Right atrium auricular region (tissue), 2 donors: Measurements from ENCODE around the gene EXT2. TPM values are rescaled to one million over a fixed set of nuclear protein-coding genes. Genes with fewer than 3 reads are reported as not detected.

Experiments used
- DNase-seq: peaks from one replicate; pipeline ENCODE4 v3.0.0-alpha.2; 2019; ENCODE audit warnings: low spot score
- H3K27ac ChIP-seq, 2 donors: fragments of 200-600 bp; sonication (generic); 1 replicate in 1 of 2; 2 replicates in 1 of 2; pipeline ENCODE4 v1.5.1; 2016 to 2019
- H3K27me3 ChIP-seq, 2 donors: fragments of 200-600 bp; sonication (generic); one replicate each; pipeline versions ENCODE4 v1.5.1 to v1.6.0; 2017 to 2019
- H3K36me3 ChIP-seq: fragments of 200-600 bp; sonication (generic); one replicate; pipeline ENCODE4 v1.5.1; 2016
- H3K4me1 ChIP-seq, 2 donors: fragments of 200-600 bp; sonication (generic); one replicate each; pipeline versions ENCODE4 v1.5.1 to v1.6.0; 2017 to 2019
- H3K4me3 ChIP-seq, 2 donors: fragments of 200-600 bp; sonication (generic); 1 replicate in 1 of 2; 2 replicates in 1 of 2; pipeline ENCODE4 v1.5.1; 2017 to 2019; ENCODE audit warnings: mild to moderate bottlenecking in 1 of 2, moderate library complexity in 1 of 2
- H3K9me3 ChIP-seq, 2 donors: fragments of 200-600 bp; sonication (generic); one replicate each; pipeline ENCODE4 v1.5.1; 2019
- total RNA-seq, 2 donors: library from RNA; depleted of rRNA; stranded (reverse); fragments of >200 nt; gene quantifications; one replicate each; pipeline ENCODE4 v1.1.0, GENCODE V29; 2016
- TF ChIP-seq, protein P1 (sequence below), 2 donors: fragments of 200-600 bp; sonication (generic); IDR thresholded peaks; one replicate each; pipeline ENCODE4 v1.5.1; 2019; ENCODE audit warnings: antibody characterized with exemption in 2 of 2

Gene EXT2
- total RNA-seq, 2 donors from 2014 or later = 37.2 to 45.2 TPM

DNA sequence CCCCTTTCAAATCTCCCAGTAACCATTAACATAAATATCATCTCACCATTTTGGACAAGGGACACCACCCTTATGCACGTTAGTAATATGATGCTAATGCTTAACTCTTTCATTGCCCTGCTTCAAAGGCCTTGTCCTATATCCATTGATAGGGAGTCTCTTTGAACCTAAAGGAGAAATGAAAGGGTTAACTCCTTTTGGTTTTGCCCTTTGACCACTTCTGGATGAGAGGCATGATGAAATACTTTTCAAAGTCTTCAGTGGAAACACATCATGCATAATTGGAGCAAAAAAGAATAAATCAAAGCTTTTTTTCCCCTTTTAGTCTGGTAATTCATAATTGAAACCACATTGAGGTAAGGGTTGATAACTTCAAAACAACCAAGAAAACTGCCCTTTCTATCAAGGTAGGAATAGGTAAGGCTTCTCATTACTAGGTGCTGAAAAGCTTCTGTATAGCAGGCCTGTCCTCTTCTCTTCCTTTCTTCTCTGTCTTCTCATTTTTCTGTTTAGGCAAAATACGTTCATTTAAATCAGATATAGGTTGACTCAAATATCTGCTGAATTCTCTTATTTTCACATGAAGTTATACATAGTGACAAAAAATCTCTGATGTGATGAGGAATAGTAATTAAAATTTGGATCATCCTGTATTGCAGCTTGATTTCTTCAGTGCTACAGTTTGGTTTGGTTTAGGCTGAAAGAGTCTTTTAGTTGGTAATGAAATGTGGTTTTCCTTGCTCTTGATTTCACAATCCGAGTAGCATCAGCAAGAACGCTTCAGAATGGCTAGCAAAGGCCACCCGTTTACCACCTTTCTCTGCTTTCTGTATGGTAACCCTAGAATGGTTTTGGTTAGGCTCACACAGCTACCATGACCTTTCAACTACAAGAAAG is 94.8 kb downstream of the EXT2 start:
- DNase-seq = no peak
- TF ChIP-seq, protein P1, sequence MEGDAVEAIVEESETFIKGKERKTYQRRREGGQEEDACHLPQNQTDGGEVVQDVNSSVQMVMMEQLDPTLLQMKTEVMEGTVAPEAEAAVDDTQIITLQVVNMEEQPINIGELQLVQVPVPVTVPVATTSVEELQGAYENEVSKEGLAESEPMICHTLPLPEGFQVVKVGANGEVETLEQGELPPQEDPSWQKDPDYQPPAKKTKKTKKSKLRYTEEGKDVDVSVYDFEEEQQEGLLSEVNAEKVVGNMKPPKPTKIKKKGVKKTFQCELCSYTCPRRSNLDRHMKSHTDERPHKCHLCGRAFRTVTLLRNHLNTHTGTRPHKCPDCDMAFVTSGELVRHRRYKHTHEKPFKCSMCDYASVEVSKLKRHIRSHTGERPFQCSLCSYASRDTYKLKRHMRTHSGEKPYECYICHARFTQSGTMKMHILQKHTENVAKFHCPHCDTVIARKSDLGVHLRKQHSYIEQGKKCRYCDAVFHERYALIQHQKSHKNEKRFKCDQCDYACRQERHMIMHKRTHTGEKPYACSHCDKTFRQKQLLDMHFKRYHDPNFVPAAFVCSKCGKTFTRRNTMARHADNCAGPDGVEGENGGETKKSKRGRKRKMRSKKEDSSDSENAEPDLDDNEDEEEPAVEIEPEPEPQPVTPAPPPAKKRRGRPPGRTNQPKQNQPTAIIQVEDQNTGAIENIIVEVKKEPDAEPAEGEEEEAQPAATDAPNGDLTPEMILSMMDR (IDR thresholded peaks at IDR 0.05) = no peak
- Histone ChIP-seq H3K27ac (no peak overlapping the region), H3K27me3 (no peaks in the 10 kb centered on the region), H3K4me3 (no peak overlapping the region), H3K4me1 (no peaks in the 10 kb centered on the region), H3K9me3 (peaks cover 0 to 19% of the 10 kb centered on the region in 2 donors), H3K36me3 (peaks cover 17% of the 10 kb centered on the region)

DNA sequence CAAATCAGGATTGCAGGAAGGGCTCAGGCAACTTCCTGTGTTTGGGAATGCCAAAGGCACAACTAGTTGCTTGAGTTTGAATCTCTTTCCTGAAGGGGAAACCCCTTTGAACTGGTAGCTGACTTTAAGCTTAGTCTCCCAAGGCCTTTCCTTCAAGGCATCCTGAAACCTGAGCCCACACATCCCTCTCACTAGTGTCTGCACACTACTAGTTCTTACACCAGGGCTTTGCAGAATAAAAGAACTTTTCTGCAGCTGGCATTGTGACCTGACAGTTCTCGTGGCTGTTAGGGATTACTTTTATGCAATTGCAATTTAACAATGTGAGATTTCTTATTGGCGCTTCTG is 95.4 kb downstream of the EXT2 start:
- no peak for DNase-seq
- TF ChIP-seq, protein P1 (IDR thresholded peaks at IDR 0.05) = no peak

DNA sequence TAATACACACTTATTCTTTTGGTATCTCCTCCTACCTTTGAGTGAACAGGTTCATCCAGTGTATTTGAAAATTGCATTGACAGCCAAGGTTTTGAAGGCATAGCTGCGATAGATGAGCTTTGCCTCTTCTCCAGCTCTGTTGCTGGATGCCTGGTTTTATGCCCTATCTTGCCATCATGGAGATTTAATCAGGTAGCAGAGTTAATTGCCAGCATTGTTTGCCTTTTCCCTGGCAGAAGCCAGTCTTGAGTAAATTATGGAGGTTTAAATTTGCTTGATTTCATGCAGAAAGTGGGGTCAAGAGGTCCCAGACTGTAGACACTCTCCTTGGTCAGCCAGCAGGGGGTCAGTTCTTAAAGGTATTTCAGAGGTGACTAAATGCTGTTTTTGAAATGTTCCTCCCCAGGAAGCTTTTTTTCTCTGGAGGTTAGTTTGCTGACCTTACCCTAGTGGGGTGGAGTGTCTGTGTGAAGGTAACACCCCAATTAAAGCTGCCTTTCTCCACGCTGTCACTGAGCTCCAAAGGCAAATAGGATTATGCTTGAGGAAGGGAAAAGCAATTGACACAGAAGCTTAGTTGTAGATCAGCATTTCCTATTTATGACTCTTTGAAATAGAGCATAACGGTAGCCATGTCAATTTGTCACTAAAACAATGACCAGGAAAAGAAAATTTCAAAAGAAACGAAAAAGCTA is 96.0 kb downstream of the EXT2 start:
- DNase-seq = no peak
- H3K4me3 ChIP-seq = no peak overlapping the region
- peaks cover 0 to 19% of the 10 kb centered on the region in 2 donors for H3K9me3 ChIP-seq
- no peaks in the 10 kb centered on the region for H3K27me3 ChIP-seq
- H3K36me3 ChIP-seq = peaks cover 17% of the 10 kb centered on the region
- H3K4me1 ChIP-seq = no peaks in the 10 kb centered on the region
- no peak overlapping the region for H3K27ac ChIP-seq
- TF ChIP-seq, protein P1 (IDR thresholded peaks at IDR 0.05) = no peak

More for the DNA sequence above, 95.4 kb downstream of the EXT2 start:
- H3K27ac ChIP-seq = no peak overlapping the region
- peaks cover 0 to 19% of the 10 kb centered on the region in 2 donors for H3K9me3 ChIP-seq
- no peak overlapping the region for H3K4me3 ChIP-seq
- no peaks in the 10 kb centered on the region for H3K4me1 ChIP-seq
- peaks cover 17% of the 10 kb centered on the region for H3K36me3 ChIP-seq
- H3K27me3 ChIP-seq = no peaks in the 10 kb centered on the region

GRCh38 chr11:44192017-44192385 is 96.5 kb downstream of the EXT2 start:
- Histone ChIP-seq H3K4me3 (no peak overlapping the region), H3K27me3 (no peaks in the 10 kb centered on the region), H3K4me1 (no peaks in the 10 kb centered on the region), H3K9me3 (peaks cover 0 to 19% of the 10 kb centered on the region in 2 donors), H3K36me3 (peaks cover 17% of the 10 kb centered on the region), H3K27ac (no peak overlapping the region)
- TF ChIP-seq, protein P1 (IDR thresholded peaks at IDR 0.05) = no peak
- no peak for DNase-seq

GRCh38 chr11:44192462-44193100 is 97.1 kb downstream of the EXT2 start:
- no peak overlapping the region for H3K4me3 ChIP-seq
- H3K27me3 ChIP-seq = no peaks in the 10 kb centered on the region
- H3K9me3 ChIP-seq = peaks cover 0 to 19% of the 10 kb centered on the region in 2 donors
- peaks cover 17% of the 10 kb centered on the region for H3K36me3 ChIP-seq
- DNase-seq = no peak
- H3K27ac ChIP-seq = no peak overlapping the region
- H3K4me1 ChIP-seq = no peaks in the 10 kb centered on the region
- TF ChIP-seq, protein P1 (IDR thresholded peaks at IDR 0.05) = no peak
